NCI-H187 treated with DMSO at 0.1 percent for 48 hours (cell line): ENCODE data around the gene MIPOL1.
A peak's percentile ranks its signal among the peaks of the same experiment; 100 is the strongest.
"Not testable (repeated sequence)": the region's sequence is repeated elsewhere in the genome, so short reads cannot be mapped to it uniquely, and the experiment has no call there.

ENCODE experiments used
- DNase-seq: peaks from one replicate; lab custom pipeline; 2025; lab: John Stamatoyannopoulos, UW

Gene MIPOL1

DNA sequence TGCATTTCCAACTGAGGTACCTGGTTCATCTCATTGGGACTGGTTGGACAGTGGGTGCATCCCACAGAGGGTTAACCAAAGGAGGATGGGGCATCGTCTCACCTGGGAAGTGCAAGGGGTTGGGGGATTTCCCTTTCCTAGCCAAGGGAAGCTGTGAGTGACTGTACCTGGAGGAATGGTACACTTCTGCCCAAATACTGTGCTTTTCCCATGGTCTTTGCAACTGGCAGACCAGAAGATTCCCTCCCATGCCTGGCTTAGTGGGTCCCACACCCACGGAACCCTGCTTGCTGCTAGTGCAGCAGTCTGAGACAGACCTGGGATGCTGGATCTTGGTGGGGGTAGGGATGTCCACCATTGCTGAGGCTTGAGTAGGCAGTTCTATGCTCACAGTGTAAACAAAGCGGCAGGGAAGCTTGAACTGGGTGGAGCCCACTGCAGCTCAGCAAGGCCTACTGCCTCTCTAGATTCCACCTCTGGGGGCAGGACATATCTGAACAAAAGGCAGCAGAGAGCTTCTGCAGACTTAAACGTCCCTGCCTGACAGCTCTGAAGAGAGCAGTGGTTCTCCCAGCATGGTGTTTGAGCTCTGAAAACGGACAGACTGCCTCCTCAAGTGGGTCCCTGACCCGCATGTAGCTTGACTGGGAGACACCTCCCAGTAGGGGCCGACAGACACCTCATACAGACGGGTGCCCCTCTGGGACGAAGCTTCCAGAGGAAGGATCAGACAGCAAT, 9.7 kb upstream of the MIPOL1 start:
- DNase-seq: not testable (repeated sequence)

DNA sequence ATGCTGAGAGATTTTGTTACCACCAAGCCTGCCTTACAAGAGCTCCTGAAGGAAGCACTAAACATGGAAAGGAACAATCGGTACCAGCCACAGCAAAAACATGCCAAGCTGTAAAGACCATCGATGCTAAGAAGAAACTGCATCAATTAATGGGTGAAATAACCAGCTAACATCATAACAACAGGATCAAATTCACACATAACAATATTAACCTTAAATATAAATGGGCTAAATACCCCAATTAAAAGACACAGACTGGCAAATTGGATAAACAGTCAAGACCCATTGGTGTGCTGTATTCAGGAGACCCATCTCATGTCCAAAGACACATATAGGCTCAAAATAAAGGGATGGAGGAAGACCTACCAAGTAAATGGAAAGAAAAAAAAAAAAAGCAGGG, 8.0 kb upstream of the MIPOL1 start:
- DNase-seq: not testable (repeated sequence)

DNA sequence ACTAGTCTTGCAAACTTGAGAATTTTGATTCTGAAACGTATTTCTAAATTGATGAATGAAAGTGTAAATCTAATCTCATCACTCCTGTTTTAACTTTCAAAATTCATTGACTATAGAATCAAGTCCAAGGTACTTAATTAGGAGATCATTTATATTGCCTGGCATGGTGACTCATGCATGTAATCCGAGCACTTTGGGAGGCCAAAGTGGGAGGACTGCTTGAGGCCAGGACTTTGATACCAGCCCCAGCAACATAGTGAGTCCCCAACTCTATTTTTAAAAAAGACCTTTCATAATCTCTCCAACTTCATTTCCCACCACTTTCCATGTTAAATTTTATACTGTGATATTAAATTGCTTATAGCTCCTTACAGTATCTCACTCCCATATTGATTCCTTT, 3.0 kb upstream of the MIPOL1 start:
- no peak for DNase-seq

DNA sequence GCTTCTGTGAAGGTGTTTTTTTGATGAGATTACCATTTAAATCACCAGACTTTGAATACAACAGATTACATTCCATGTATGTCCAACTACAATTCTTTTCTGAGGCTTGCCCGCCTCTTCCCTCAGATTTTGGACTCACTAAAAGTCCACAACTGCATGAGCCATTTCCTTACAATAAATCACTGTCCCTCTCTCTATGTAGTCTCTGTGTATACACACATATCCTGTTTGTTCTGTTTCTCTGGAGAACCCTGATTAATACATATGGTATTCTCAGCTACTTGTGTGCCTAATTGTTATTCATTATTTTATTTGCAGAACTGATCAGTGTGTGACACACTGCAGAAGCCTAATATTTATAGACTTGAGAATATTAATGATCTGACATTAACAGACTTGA, 2.4 kb upstream of the MIPOL1 start:
- DNase-seq: no peak

DNA sequence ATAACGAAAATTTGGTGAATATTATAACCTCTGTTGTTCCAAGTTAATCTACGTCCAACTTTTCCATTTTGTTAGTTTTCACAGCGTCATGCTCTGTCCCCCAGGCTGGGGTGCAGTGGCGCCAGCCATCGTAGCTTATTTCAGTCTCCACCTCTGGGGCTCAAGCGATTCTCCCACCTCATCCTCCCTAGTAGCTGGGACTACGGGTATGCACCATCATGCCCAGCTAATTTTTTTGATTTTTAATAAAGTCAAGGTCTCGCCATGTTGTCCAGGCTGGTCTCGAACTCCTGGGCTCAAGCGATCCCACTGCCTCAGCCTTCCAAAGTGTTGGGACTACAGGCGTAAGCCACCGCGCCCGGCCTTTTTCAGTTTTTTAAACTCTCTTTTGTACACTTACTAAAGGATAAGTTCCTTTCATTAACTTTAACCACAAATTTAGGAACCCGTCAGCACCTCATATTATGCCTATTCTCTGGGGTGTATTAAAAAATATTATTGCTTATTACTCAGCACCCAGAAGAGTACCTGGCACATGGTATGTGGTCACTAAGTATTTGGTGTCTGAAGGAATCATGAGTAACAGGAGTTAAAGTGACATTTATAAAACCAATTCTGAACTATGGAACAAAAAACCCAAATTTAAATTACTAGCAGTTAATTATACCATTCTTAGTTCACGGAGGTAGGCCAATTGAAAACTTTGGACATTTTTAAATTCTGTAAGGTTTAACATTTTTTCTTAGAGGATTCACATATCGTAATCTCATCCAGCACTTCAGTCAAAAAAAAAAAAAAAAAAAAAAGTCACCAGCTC, 925 bp upstream of the MIPOL1 start:
- DNase-seq: no peak

DNA sequence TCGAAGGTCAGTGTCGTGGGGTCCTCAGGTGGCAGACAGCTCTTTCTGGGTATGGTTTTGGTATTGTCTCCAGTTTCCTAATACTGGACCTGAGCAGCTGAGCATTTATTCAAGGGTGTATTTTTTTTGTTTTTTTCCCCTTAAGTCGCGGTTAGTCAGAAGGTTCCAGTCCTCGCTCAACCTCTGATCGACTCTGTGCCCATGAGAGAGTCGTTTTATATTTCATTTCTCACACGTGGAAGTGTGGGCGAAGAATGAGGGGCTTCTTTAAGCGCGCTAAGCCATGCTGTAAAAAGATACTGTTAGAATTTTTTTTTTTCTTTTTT, 499 bp downstream of the MIPOL1 start:
- DNase-seq: no peak

DNA sequence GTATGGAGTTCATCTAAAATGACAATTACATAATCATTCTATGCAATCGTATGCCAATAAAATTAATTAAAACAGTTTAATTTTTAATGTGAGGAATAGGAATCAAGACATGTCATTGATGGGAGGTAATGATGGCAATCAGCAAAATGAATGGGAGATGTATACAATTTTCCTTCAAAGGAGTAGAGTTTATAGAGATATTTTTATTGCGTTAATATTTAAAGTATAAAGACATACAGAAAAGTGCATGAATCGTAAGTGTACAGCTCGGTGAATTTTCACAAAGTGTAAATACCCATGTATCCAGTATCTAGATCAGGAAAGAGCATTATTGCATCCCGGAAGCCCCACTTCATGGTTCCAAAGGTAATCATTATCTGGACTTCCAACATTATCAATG, 1.2 kb downstream of the MIPOL1 start:
- no peak for DNase-seq

DNA sequence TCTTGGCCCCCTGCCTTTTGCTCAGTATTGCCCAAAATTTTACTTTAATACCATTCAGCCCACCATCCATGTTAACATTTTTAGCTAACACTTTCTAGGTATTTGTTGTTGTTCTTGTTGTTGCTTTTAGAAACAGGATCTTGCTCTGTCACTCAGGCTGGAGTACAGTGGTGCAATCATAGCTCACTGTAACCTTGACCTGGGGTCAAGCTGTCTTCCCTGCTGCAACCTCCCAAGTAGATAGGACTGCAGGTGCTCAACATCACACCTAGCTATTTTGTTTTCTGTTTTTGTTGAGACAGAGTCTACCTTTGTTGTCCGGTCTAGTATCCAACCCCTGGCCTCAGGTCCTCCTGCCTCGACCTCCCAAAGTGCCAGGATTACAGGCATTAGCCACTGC, 4.0 kb downstream of the MIPOL1 start:
- DNase-seq: no peak

DNA sequence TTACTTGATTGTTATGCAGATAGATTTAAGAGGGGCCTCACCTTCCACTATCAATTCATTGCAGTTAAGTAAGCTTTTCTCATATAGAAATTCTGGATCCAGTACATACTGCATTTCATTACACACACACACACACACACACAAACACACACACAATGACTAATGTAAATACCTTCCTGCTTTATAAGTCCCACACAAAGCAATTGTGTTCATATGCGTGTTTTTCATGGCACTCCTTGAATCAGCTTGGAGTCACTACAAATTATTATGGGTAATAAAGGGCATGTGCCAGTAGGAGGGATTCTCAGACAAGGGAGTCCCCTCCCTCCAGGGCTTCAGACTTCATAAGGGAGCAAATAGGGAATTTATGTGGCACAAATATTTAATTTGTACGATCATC, 4.5 kb downstream of the MIPOL1 start:
- no peak for DNase-seq

DNA sequence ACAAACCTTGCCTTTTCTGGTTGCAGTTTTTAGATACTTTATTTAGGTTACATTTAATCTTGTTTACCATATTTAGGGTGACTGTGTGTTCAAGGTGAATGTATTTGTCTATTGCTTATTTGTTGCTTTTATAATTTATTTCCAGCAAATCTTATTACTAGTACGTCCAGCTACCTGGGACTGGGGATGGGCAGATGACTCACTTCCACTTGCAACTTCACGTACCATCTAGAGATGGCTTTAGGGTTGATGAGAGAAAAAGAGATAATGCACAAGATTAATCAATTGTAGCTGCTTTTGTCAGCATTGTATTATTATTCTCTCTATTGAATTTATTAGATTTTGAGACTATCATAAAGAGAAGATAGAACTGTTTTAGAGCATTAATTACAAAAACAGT, 5.1 kb downstream of the MIPOL1 start:
- DNase-seq: no peak

DNA sequence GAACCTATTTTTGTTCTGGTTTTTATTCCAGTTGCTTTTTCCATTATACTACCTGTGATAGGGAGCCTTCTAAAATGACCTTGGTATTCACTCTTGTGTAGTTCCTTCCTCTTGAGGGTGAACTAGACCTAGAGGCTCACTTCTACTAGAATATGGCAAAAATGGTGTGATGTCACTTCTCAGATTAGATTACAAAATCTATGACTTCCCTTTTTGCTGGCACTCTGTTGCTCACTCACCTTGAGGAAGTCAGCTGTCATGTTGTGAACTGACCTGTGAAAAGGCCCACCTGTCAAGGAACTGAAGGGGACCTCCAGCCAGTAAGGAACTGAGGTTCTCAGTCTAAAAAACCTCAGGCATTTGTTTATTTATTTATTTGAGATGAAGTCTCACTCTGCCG, 5.7 kb downstream of the MIPOL1 start:
- no peak for DNase-seq

DNA sequence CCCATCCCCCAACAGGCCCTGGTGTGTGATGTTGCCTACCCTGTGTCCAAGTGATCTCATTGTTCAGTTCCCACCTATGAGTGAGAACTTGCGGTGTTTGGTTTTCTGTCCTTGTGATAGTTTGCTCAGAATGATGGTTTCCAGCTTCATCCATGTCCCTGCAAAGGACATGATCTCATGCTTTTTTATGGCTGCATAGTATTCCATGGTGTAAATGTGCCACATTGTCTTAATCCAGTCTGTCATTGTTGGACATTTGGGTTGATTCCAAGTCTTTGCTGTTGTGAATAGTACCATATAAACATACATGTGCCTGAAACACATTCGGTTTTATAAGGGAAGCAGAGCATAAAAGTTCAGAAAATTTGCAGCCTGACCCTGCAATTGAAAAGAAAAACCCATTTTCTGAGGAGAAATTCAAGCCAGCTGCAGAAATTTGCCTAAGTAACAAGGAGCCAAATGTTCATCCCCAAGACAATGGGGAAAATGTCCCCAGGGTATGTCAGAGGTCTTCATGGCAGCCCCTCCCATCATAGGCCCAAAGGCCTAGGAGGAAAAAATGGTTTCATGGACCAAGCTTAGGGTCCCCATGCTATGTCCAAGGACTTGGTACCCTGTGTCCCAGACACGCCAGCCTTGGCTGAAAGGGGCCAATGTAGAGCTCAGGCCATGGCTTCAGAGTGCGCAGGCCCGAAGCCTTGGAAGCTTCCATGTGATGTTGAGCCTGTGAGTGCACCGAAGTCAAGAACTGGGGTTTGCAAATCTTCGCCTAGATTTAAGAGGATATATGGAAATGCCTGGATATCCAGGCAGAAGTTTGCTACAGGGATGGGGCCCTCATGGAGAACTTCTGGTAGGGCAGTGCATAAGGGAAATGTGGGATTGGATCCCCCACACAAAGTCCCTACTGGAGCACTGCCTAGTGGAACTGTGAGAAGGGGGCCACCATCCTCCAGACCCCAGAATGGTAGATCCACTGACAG, 8.2 kb downstream of the MIPOL1 start:
- not testable (repeated sequence) for DNase-seq

DNA sequence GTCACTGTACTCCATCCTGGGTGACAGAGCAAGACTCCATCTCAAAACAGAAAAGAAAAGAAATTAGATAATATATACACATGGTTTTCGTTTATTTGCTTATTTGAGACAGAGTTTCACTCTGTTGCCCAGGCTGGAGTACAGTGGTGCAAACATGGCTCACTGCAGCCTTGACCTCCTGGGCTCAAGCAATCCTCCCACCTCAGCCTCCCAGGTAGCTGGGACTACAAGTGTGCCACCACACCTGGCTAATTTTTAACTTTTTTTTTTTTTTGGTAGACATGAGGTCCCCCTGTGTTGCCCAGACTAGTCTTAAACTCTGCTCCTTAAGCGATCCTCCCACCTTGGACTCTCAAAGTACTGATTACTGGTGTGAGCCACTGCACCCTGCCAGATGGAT, 11.9 kb downstream of the MIPOL1 start:
- not testable (repeated sequence) for DNase-seq

DNA sequence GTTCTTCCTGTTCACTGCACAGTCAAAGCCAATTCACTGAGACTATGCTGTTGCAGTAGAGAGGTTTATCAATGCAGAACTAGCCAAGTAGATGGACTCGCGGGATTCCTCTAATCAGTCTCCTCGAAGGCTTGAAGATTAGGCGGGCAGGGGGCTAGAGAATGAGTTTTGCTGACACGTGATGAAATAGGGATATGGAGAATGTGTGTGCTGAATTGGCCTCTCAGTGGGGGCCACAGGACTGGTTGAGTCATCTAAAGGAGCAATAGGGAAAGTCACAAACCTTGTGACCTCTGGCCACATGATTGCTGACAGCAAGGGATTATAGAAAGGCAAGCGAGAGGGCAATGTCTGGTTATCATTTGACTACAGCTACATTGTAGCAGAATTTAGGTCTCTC, 12.7 kb downstream of the MIPOL1 start:
- DNase-seq: no peak

DNA sequence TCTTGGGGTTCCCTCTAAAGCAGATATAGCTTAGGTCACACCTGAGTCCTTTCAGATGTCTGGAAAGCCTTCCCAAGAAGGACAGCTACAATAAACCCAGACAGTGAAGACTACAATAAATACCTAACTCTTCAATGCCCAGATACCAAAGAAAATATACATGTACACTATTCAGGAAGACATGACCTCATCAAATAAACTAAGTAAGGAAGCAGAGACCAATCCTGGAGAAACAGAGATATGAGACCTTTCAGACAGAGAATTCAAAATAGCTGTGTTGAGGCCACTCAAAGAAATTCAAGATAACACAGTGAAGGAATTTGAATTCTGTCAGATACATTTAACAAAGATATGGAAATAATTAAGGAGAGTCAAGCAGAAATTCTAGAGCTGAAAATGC, 15.3 kb downstream of the MIPOL1 start:
- DNase-seq: no peak

DNA sequence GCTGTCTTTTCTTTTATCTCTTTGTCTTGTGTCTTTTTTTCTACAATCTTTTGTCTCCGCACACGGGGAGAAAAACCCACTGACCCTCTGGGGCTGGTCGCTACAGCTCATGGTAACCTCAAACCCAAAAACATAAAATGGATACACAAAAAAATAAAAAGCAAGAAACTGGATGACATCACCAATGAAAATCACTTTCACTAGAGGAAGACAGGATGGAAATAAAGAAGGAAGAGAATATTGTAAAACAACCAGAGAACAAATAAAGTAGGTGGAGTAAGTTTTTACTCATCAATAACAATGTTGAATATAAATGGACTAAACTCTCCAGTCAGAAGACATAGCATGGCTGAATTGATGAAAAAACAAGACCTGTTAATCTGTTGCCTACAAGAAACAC, 17.6 kb downstream of the MIPOL1 start:
- no peak for DNase-seq

DNA sequence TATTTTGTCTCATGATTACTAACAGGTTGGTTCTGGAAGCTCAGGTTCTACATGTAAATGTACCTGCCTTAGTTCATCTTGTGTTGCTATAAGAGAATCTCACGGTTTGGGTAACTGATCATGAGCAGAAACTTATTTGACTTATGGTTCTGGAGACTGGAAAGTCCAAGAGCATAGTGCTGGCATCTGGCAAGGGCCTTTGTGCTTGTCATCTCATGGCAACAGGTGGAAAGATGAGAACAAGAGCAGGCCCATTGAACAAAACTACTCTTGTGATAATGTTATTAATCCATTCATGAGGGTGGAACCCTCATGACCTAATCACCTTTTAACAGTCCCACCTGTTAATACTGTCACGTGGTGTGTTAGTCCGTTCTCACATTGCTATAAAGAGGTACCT, 23.3 kb downstream of the MIPOL1 start:
- DNase-seq: no peak

DNA sequence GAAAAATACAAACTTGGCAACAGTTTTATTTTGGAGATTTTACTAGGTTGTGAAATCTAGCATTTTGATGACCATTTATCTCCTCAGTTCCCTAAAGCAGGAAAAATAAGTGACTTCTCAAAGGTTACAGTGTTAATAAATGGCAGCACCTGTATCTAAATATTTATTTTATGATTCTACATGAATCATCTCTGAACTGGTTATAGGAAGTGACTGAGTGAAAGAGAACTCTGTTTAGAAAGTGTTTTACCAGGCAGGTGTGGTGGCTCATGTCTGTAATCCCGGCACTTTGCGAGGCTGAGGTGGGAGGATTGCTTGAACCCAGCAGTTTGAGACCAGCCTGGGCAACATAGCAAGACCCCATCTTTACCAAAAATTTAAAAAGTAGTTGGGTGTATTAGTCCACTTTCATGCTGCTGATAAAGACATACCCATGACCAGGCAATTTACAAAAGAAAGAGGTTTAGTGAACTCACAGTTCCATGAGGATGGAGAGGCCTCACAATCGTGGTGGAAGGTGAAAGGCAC, 26.3 kb downstream of the MIPOL1 start:
- no peak for DNase-seq

DNA sequence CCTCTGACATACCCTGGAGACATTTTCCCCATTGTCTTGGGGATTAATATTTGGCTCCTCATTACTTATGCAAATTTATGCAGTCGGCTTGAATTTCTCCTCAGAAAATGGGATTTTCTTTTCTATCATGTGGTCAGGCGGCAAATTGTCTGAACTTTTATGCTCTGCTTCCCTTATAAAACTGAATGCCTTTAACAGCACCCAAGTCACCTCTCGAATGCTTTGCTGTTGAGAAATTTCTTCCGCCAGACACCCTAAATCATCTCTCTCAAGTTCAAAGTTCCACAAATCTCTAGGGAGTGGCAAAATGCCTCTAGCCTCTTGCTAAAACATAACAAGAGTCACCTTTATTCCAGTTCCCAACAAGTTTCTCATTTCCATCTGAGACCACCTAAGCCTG, 27.9 kb downstream of the MIPOL1 start:
- not testable (repeated sequence) for DNase-seq

DNA sequence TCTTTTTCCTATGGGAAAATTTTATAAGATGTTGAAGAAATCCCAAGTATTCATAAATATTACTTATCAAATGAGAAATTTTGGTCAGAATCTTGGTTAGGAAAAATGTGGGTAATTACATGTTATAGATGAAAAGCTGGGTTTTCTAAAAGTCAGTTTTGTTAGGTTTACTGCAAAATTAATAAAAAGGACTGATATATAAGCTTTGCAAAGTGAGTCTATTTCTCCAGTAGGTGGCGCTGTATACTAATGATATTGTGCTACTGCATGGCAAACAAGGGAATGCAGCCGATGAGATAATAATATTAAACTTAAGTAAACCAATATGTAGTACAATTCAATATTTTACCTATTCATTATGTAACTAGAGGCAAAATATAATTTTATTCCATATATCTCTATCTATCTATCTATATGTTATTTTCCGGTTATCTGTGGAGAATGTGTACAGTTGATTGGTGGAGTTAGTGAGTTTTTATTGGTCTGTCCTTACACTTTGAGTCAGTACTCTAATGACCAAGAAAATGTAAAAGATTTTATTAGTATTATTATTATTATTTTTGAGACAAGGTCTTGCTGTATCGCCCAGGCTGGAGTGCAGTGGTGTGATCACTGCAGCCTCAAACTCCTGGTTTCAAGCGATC, 32.9 kb downstream of the MIPOL1 start:
- peak; percentile 69 for DNase-seq

DNA sequence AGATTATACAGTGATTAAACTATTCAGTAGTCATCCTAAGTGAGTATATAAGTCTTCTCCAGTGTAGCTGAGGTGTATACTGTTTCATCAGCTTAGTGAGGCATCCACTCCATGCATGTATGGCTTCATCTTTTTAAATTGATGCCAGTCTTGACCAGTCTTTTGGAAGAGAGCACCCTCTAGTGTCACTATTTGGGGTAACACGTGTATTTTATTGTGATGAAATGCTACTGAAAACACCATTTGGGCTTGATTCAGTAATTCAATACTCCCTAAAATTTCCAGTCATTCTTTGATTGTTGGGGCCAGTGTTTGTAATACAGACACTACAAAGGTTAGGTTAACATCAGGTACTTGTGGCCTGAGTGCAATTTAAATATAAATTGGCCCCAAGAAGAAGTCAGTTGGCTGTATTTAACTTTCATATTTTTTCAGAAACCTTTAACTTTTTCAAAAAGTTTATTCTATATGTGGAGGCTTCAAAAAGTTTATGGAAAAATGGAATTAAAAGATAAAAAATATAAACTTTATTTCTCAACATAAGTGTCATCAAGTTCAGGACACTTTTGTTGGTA, 35.3 kb downstream of the MIPOL1 start:
- peak; percentile 14 for DNase-seq
